PFSK-1 (cell line): ENCODE data around the gene SMOC2.

ENCODE experiments used
- FOXP2 ChIP-seq: optimal IDR thresholded peaks from 2 replicates; pipeline ENCODE3; 2011; ENCODE audit warnings: borderline replicate concordance, control low read depth, inconsistent platforms; ENCODE audit not compliant: insufficient read depth; ENCODE audit errors: extremely low read length, extremely low read depth
- POLR2AphosphoS5 ChIP-seq: IDR thresholded peaks from 2 replicates; pipeline ENCODE4 v1.6.1; 2012; ENCODE audit warnings: low read depth, mild to moderate bottlenecking, control low read depth, low read length, moderate library complexity
- REST ChIP-seq, 2 experiments: IDR thresholded peaks; 2 replicates each; pipeline versions ENCODE4 v1.6.1 to v1.8.0; 2011 to 2012; ENCODE audit warnings: low read depth in 2 of 2, low read length in 2 of 2, control low read depth in 1 of 2, inconsistent platforms in 1 of 2, mild to moderate bottlenecking in 1 of 2, moderate library complexity in 1 of 2; ENCODE audit not compliant: insufficient read depth in 1 of 2
- SIN3A ChIP-seq: IDR thresholded peaks from 2 replicates; pipeline ENCODE4 v1.6.1; 2012; ENCODE audit warnings: mild to moderate bottlenecking, low read length, moderate library complexity, borderline replicate concordance; ENCODE audit not compliant: insufficient read depth
- TAF1 ChIP-seq: IDR thresholded peaks from 2 replicates; pipeline ENCODE4 v1.6.1; 2012; ENCODE audit warnings: low read length, control low read depth, borderline replicate concordance; ENCODE audit not compliant: insufficient read depth

GRCh38 chr6:168448243-168448855 is 7.4 kb downstream of the SMOC2 start:
- TF ChIP-seq POLR2AphosphoS5 (no peak), REST (IDR thresholded peaks at IDR 0.05; ENCODE audit: insufficient read depth in 1 of 2, low read depth in 2 of 2, low read length in 2 of 2) (no peak), SIN3A (no peak), TAF1 (no peak), FOXP2 (no peak)
